Transverse colon (tissue), 4 donors: ENCODE data around the gene CRYBG1.
"Not testable (repeated sequence)": the region's sequence is repeated elsewhere in the genome, so short reads cannot be mapped to it uniquely, and the experiment has no call there.

Experiments
- EP300 ChIP-seq: sonication (generic); formaldehyde crosslinking; IDR thresholded peaks from one replicate; pipeline ENCODE4 v1.6.1; 2017; ENCODE audit warnings: antibody characterized with exemption, low read depth
- POLR2A ChIP-seq: fragments of 450-650 bp; IDR thresholded peaks from one replicate; pipeline ENCODE4 v1.6.1; 2016; ENCODE audit warnings: antibody characterized with exemption, mild to moderate bottlenecking, moderate library complexity
- POLR2AphosphoS5 ChIP-seq, 3 donors: sonication (generic); formaldehyde crosslinking; IDR thresholded peaks; one replicate each; pipeline ENCODE4 v1.6.1; 2016; ENCODE audit warnings: antibody characterized with exemption in 3 of 3
- TF ChIP-seq, protein P1 (sequence below), 5 experiments: fragments of 200-600 bp in 3 of 5; fragments of 450-650 bp in 2 of 5; sonication (generic) in 3 of 5; IDR thresholded peaks; 1 replicate in 2 of 5; 2 replicates in 3 of 5; pipeline ENCODE4 v1.5.1; 2016 to 2017; ENCODE audit warnings: antibody characterized with exemption in 5 of 5, inconsistent platforms in 3 of 5, mild to moderate bottlenecking in 2 of 5, moderate library complexity in 1 of 5

DNA sequence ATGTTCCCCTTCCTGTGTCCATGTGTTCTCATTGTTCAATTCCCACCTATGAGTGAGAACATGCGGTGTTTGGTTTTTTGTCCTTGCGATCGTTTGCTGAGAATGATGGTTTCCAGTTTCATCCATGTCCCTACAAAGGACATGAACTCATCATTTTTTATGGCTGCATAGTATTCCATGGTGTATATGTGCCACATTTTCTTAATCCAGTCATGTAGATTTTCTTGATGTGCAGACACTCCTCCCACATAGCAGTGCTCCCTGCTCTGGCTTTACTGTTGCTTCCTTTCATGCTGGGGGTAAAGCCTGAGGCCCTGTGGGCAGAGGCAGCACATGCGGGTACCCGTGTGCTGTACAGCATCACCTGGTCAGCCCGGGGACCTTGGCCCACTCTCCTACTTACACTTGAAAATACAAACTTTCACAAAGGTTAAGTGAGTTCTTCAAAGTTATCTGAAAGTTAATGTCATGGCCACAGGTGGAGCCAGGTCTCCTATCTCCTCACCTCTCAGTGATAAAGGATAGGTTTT, 188.5 kb downstream of the CRYBG1 start:
- TF ChIP-seq, protein P1, sequence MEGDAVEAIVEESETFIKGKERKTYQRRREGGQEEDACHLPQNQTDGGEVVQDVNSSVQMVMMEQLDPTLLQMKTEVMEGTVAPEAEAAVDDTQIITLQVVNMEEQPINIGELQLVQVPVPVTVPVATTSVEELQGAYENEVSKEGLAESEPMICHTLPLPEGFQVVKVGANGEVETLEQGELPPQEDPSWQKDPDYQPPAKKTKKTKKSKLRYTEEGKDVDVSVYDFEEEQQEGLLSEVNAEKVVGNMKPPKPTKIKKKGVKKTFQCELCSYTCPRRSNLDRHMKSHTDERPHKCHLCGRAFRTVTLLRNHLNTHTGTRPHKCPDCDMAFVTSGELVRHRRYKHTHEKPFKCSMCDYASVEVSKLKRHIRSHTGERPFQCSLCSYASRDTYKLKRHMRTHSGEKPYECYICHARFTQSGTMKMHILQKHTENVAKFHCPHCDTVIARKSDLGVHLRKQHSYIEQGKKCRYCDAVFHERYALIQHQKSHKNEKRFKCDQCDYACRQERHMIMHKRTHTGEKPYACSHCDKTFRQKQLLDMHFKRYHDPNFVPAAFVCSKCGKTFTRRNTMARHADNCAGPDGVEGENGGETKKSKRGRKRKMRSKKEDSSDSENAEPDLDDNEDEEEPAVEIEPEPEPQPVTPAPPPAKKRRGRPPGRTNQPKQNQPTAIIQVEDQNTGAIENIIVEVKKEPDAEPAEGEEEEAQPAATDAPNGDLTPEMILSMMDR (IDR thresholded peaks at IDR 0.05): not testable (repeated sequence)
- TF ChIP-seq POLR2A; EP300; POLR2AphosphoS5 (IDR thresholded peaks at IDR 0.05): not testable (repeated sequence)
